SK-N-SH (cell line): Measurements from ENCODE around the gene CC2D2A. TPM values are rescaled to one million over a fixed set of nuclear protein-coding genes. Genes with fewer than 3 reads are reported as not detected.

Experiments used
- CTCF ChIA-PET: fragments of 300-600, 350-600 bp; formaldehyde crosslinking; extraction: SDS; loops from one replicate; lab custom pipeline; 2021; lab: Yijun Ruan, JAX
- POLR2A ChIA-PET: fragments of 350-600 bp; sonication (Branson Sonifier 250); formaldehyde crosslinking; extraction: SDS; loops from one replicate; lab custom pipeline; 2020; ENCODE audit warnings: antibody characterized with exemption, inconsistent platforms; lab: Yijun Ruan, JAX
- DNase-seq: peaks from one replicate; pipeline ENCODE4 v3.0.0; 2012
- H2AFZ ChIP-seq: fragments of 200-600 bp; sonication (generic); 2 replicates; pipeline ENCODE4 v1.8.1; 2016; ENCODE audit warnings: antibody characterized with exemption, mild to moderate bottlenecking, low read depth
- H3F3A ChIP-seq: fragments of 200-600 bp; sonication (generic); replicated peaks from 2 replicates; pipeline ENCODE3; 2016; ENCODE audit warnings: antibody characterized with exemption, mild to moderate bottlenecking; ENCODE audit not compliant: insufficient read depth
- H3K27ac ChIP-seq, 2 experiments: fragments of 200-500 bp in 1 of 2; fragments of 200-600 bp in 1 of 2; sonication (Bioruptor generic) in 1 of 2; sonication (generic), shearing (Covaris generic) in 1 of 2; 2 replicates each; pipeline versions ENCODE4 v1.5.1 to v1.6.1; 2014 to 2016; ENCODE audit warnings: low read depth in 2 of 2, inconsistent platforms in 1 of 2, low read length in 1 of 2, mild to moderate bottlenecking in 1 of 2, mixed read lengths in 1 of 2
- H3K27me3 ChIP-seq: fragments of 200-600 bp; sonication (generic), shearing (Covaris generic); 2 replicates; pipeline ENCODE4 v1.6.1; 2016; ENCODE audit warnings: mixed run types; ENCODE audit not compliant: insufficient read depth
- H3K36me3 ChIP-seq, 2 experiments: fragments of 200-500 bp in 1 of 2; fragments of 200-600 bp in 1 of 2; sonication (Bioruptor generic) in 1 of 2; sonication (generic) in 1 of 2; replicated peaks in 1 of 2; 2 replicates each; pipeline versions ENCODE3 to v1.5.1; 2014 to 2016; ENCODE audit warnings: low read length in 1 of 2, mild to moderate bottlenecking in 1 of 2; ENCODE audit not compliant: insufficient read depth in 2 of 2, control insufficient read depth in 1 of 2
- H3K4me1 ChIP-seq, 2 experiments: fragments of 200-500 bp in 1 of 2; fragments of 200-600 bp in 1 of 2; sonication (Bioruptor generic) in 1 of 2; sonication (generic), shearing (Covaris generic) in 1 of 2; 2 replicates each; pipeline versions ENCODE4 v1.5.1 to v1.6.1; 2014 to 2016; ENCODE audit warnings: low read depth in 1 of 2, low read length in 1 of 2, mixed run types in 1 of 2; ENCODE audit not compliant: insufficient read depth in 2 of 2, control insufficient read depth in 1 of 2
- H3K4me2 ChIP-seq: fragments of 200-600 bp; sonication (generic), shearing (Covaris generic); 2 replicates; pipeline ENCODE4 v1.6.1; 2017; ENCODE audit warnings: mixed run types
- H3K4me3 ChIP-seq, 2 experiments: fragments of 200-500 bp in 1 of 2; fragments of 200-600 bp in 1 of 2; sonication (Bioruptor generic) in 1 of 2; sonication (generic), shearing (Covaris generic) in 1 of 2; 2 replicates each; pipeline versions ENCODE4 v1.5.1 to v1.8.1; 2014 to 2016; ENCODE audit warnings: low read depth in 2 of 2, inconsistent platforms in 1 of 2, low read length in 1 of 2, mild to moderate bottlenecking in 1 of 2, mixed read lengths in 1 of 2, moderate library complexity in 1 of 2
- H3K79me2 ChIP-seq: fragments of 200-600 bp; sonication (generic); 2 replicates; pipeline ENCODE4 v1.8.1; 2017; ENCODE audit warnings: mild to moderate bottlenecking; ENCODE audit not compliant: insufficient read depth
- H3K9ac ChIP-seq: fragments of 200-600 bp; sonication (generic); 2 replicates; pipeline ENCODE4 v1.6.1; 2017; ENCODE audit warnings: mixed run types
- H3K9me2 ChIP-seq: fragments of 200-600 bp; sonication (generic); 2 replicates; pipeline ENCODE4 v1.6.1; 2017; ENCODE audit warnings: mixed run types
- H3K9me3 ChIP-seq: fragments of 200-600 bp; sonication (generic); 2 replicates; pipeline ENCODE4 v1.6.1; 2017; ENCODE audit warnings: mixed run types, mild to moderate bottlenecking, moderate library complexity
- H4K20me1 ChIP-seq: fragments of 200-600 bp; sonication (generic); 2 replicates; pipeline ENCODE4 v1.6.1; 2017; ENCODE audit warnings: mild to moderate bottlenecking, mixed run types; ENCODE audit not compliant: insufficient read depth
- EP300 ChIP-seq, 2 experiments: IDR thresholded peaks; 2 replicates each; pipeline versions ENCODE4 v1.4.0 to v1.6.1; 2012; ENCODE audit warnings: borderline replicate concordance in 1 of 2, low read depth in 1 of 2, low read length in 1 of 2
- FOSL2 ChIP-seq: IDR thresholded peaks from 2 replicates; pipeline ENCODE4 v1.4.0; 2012; ENCODE audit warnings: low read depth, mild to moderate bottlenecking, moderate library complexity, borderline replicate concordance
- FOXJ3 ChIP-seq: sonication (generic); formaldehyde crosslinking; IDR thresholded peaks from 2 replicates; pipeline ENCODE4 v1.5.1; 2020; ENCODE audit warnings: mild to moderate bottlenecking, missing genetic modification reagents
- FOXM1 ChIP-seq: IDR thresholded peaks from 2 replicates; pipeline ENCODE4 v1.4.0; 2012; ENCODE audit warnings: low read depth, mild to moderate bottlenecking
- GABPA ChIP-seq: IDR thresholded peaks from 2 replicates; pipeline ENCODE4 v1.4.0; 2012; ENCODE audit warnings: low read depth, mild to moderate bottlenecking
- GATA2 ChIP-seq: sonication (generic); formaldehyde crosslinking; IDR thresholded peaks from 2 replicates; pipeline ENCODE4 v1.5.0; 2020; ENCODE audit warnings: mild to moderate bottlenecking, missing genetic modification reagents
- NFIC ChIP-seq: IDR thresholded peaks from 2 replicates; pipeline ENCODE4 v1.4.0; 2012; ENCODE audit warnings: borderline replicate concordance
- NRF1 ChIP-seq: IDR thresholded peaks from 2 replicates; pipeline ENCODE4 v1.6.1; 2012; ENCODE audit warnings: low read depth, mild to moderate bottlenecking, low read length
- POLR2AphosphoS5 ChIP-seq: IDR thresholded peaks from 2 replicates; pipeline ENCODE4 v1.6.1; 2012; ENCODE audit warnings: low read depth, low read length
- RCOR1 ChIP-seq: fragments of 150-350 bp; IDR thresholded peaks from 2 replicates; pipeline ENCODE4 v1.6.1; 2017; ENCODE audit warnings: antibody characterized with exemption, low read length
- RFX5 ChIP-seq: IDR thresholded peaks from 2 replicates; pipeline ENCODE4 v1.6.1; 2012; ENCODE audit warnings: mild to moderate bottlenecking, improper control_type of control experiment, low read length
- SIN3A ChIP-seq: IDR thresholded peaks from 2 replicates; pipeline ENCODE4 v1.6.1; 2012; ENCODE audit warnings: low read depth, mild to moderate bottlenecking, low read length, moderate library complexity, borderline replicate concordance
- SMC3 ChIP-seq: IDR thresholded peaks from 2 replicates; pipeline ENCODE4 v1.6.1; 2012; ENCODE audit warnings: low read depth, low read length, improper control_type of control experiment
- TCF12 ChIP-seq: IDR thresholded peaks from 2 replicates; pipeline ENCODE4 v1.4.0; 2012
- TEAD4 ChIP-seq: IDR thresholded peaks from 2 replicates; pipeline ENCODE4 v1.4.0; 2012; ENCODE audit warnings: mild to moderate bottlenecking, borderline replicate concordance; ENCODE audit not compliant: insufficient read depth
- WGBS: methylation state at CpG from one replicate; pipeline ENCODE4 v1.1.6; 2017; ENCODE audit warnings: low lambda C conversion rate; 5-methylcytosine and 5-hydroxymethylcytosine counted together
- polyA plus RNA-seq, 3 experiments: library from polyadenylated mRNA; depleted of rRNA; stranded (reverse); fragments of >200 nt; gene quantifications; 2 replicates each; pipeline ENCODE4 v1.2.3, GENCODE V29; 2012
- TF ChIP-seq, protein P1 (sequence below): fragments of 200-600 bp; sonication (generic); IDR thresholded peaks from 2 replicates; pipeline ENCODE4 v1.6.1; 2017; ENCODE audit warnings: antibody characterized with exemption, mild to moderate bottlenecking, moderate library complexity
- TF ChIP-seq, protein P2 (sequence below): IDR thresholded peaks from 2 replicates; pipeline ENCODE4 v1.6.1; 2012; ENCODE audit warnings: mild to moderate bottlenecking, low read depth, low read length, moderate library complexity
- TF ChIP-seq, protein P3 (sequence below): IDR thresholded peaks from 2 replicates; pipeline ENCODE4; 2012
- TF ChIP-seq, protein P4 (sequence below): IDR thresholded peaks from 2 replicates; pipeline ENCODE4 v1.4.0; 2012; ENCODE audit warnings: low read depth

CC2D2A gene
- polyA plus RNA-seq, 1 of the 3 experiments (the other 2 are of a cell fraction) = 17.8 TPM

DNA sequence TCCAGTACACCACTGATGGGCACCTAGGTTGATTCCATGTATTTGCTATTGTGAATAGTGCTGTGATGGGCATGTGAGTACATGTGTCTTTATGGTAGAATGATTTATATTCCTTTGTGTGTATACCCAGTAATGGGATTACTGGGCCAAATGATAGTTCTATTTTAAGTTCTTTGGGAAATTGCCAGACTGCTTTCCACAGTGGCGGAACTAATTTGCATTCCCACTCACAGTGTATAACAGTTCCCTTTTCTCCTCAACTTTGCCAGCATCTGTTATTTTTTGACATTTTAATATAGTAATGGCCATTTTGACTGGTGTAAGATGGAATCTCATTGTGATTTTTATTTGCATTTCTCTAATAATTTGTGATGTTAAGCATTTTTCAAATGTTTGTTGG, 25.9 kb downstream of the CC2D2A start:
- H3K79me2 ChIP-seq = no peaks in the 10 kb centered on the region
- no peak for DNase-seq
- no peak overlapping the region for H2AFZ ChIP-seq
- H3K4me3 ChIP-seq = no peak overlapping the region
- H3K9me2 ChIP-seq = no peaks in the 10 kb centered on the region
- peaks cover 3 to 8% of the 10 kb centered on the region in 2 experiments; a peak in 3 of 4 replicates for H3K4me1 ChIP-seq
- ChIA-PET POLR2A (no interaction called here), CTCF (interaction anchor here (1.4 to 1.9 kb wide), 2 partner anchors 16 to 311 kb away, joined by 4 to 5 read pairs; no protein-coding TSS in a partner anchor)
- no peaks in the 10 kb centered on the region for H3K27me3 ChIP-seq
- H3K9me3 ChIP-seq = no peaks in the 10 kb centered on the region
- no peak overlapping the region for H3K4me2 ChIP-seq
- TF ChIP-seq NRF1 = no peak
- TF ChIP-seq TCF12 = no peak
- TF ChIP-seq, protein P1, sequence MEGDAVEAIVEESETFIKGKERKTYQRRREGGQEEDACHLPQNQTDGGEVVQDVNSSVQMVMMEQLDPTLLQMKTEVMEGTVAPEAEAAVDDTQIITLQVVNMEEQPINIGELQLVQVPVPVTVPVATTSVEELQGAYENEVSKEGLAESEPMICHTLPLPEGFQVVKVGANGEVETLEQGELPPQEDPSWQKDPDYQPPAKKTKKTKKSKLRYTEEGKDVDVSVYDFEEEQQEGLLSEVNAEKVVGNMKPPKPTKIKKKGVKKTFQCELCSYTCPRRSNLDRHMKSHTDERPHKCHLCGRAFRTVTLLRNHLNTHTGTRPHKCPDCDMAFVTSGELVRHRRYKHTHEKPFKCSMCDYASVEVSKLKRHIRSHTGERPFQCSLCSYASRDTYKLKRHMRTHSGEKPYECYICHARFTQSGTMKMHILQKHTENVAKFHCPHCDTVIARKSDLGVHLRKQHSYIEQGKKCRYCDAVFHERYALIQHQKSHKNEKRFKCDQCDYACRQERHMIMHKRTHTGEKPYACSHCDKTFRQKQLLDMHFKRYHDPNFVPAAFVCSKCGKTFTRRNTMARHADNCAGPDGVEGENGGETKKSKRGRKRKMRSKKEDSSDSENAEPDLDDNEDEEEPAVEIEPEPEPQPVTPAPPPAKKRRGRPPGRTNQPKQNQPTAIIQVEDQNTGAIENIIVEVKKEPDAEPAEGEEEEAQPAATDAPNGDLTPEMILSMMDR = no peak
- TF ChIP-seq FOSL2 = no peak
- no peak for TF ChIP-seq GABPA
- TF ChIP-seq, protein P2, sequence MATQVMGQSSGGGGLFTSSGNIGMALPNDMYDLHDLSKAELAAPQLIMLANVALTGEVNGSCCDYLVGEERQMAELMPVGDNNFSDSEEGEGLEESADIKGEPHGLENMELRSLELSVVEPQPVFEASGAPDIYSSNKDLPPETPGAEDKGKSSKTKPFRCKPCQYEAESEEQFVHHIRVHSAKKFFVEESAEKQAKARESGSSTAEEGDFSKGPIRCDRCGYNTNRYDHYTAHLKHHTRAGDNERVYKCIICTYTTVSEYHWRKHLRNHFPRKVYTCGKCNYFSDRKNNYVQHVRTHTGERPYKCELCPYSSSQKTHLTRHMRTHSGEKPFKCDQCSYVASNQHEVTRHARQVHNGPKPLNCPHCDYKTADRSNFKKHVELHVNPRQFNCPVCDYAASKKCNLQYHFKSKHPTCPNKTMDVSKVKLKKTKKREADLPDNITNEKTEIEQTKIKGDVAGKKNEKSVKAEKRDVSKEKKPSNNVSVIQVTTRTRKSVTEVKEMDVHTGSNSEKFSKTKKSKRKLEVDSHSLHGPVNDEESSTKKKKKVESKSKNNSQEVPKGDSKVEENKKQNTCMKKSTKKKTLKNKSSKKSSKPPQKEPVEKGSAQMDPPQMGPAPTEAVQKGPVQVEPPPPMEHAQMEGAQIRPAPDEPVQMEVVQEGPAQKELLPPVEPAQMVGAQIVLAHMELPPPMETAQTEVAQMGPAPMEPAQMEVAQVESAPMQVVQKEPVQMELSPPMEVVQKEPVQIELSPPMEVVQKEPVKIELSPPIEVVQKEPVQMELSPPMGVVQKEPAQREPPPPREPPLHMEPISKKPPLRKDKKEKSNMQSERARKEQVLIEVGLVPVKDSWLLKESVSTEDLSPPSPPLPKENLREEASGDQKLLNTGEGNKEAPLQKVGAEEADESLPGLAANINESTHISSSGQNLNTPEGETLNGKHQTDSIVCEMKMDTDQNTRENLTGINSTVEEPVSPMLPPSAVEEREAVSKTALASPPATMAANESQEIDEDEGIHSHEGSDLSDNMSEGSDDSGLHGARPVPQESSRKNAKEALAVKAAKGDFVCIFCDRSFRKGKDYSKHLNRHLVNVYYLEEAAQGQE = no peak
- no peak for TF ChIP-seq FOXM1
- TF ChIP-seq SIN3A = no peak
- no peak for TF ChIP-seq RCOR1
- no peak for TF ChIP-seq EP300 (IDR thresholded peaks at IDR 0.05; ENCODE audit: borderline replicate concordance in 1 of 2, low read depth in 1 of 2, low read length in 1 of 2)
- no peak for TF ChIP-seq POLR2AphosphoS5
- no peak for TF ChIP-seq SMC3
- TF ChIP-seq RFX5 = no peak
- TF ChIP-seq, protein P3, sequence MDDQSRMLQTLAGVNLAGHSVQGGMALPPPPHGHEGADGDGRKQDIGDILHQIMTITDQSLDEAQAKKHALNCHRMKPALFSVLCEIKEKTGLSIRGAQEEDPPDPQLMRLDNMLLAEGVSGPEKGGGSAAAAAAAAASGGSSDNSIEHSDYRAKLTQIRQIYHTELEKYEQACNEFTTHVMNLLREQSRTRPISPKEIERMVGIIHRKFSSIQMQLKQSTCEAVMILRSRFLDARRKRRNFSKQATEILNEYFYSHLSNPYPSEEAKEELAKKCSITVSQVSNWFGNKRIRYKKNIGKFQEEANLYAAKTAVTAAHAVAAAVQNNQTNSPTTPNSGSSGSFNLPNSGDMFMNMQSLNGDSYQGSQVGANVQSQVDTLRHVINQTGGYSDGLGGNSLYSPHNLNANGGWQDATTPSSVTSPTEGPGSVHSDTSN = no peak
- no peak for TF ChIP-seq FOXJ3 (CRISPR knock-in tag)
- no peak for TF ChIP-seq GATA2 (CRISPR knock-in tag)
- TF ChIP-seq, protein P4, sequence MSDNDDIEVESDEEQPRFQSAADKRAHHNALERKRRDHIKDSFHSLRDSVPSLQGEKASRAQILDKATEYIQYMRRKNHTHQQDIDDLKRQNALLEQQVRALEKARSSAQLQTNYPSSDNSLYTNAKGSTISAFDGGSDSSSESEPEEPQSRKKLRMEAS = no peak
- no peak for TF ChIP-seq NFIC
- TF ChIP-seq TEAD4 = no peak
- H3K9ac ChIP-seq = no peak overlapping the region
- no peaks in the 10 kb centered on the region for H4K20me1 ChIP-seq
- H3K27ac ChIP-seq = no peak overlapping the region
- H3F3A ChIP-seq = no peaks in the 10 kb centered on the region
- peaks cover 0 to 15% of the 10 kb centered on the region in 2 experiments for H3K36me3 ChIP-seq
- whole genome bisulfite sequencing = 100% methylated on average over 1 of the region's 1 CpG
